ENCODE data around the gene FSTL5.

Gene FSTL5

DNA sequence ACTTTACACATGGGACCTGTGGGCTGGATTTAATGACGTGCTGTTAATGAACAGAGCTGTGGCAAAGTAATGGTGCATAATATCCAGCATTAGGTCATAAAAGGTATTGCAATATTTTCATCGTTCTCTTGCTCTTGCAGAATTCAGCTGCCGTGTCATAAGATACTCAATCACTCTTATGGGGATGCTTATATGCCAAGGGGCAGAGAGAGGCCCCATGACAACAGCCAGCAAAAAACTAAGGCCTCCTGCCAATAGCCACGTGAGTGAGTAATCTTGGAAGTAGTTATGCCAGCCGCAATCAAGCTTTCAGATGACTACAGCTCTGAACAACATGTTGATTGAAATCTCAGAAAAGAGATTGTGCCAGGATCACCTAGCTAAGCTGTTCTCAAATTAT is 616.9 kb downstream of the FSTL5 start:
- no peak overlapping the region for H2AFZ ChIP-seq (ENCODE audit: low read depth, low read length)
- no peaks in the 10 kb centered on the region for H3K9me3 ChIP-seq (ENCODE audit: insufficient read depth, low read length, severe bottlenecking)
- H4K20me1 ChIP-seq (ENCODE audit: insufficient read depth, low read length): no peaks in the 10 kb centered on the region
- H3K27ac ChIP-seq (ENCODE audit: low read length): no peak overlapping the region
- no peaks in the 10 kb centered on the region for H3K36me3 ChIP-seq (ENCODE audit: insufficient read depth, low read length)
- H3K9ac ChIP-seq (ENCODE audit: low read depth, low read length): no peak overlapping the region
- no peaks in the 10 kb centered on the region for H3K4me1 ChIP-seq (ENCODE audit: insufficient read depth, low read length)
- H3K27me3 ChIP-seq (ENCODE audit: insufficient read depth, low read length, poor library complexity): no peaks in the 10 kb centered on the region
- no peak overlapping the region for H3K4me3 ChIP-seq (ENCODE audit: low read depth in 1 of 2, low read length in 2 of 2)
- DNase-seq (no peak), ATAC-seq (ENCODE audit: insufficient read depth, low read depth) (no peak)
- H3K79me2 ChIP-seq (ENCODE audit: insufficient read depth, low read length): no peaks in the 10 kb centered on the region
- TF ChIP-seq, protein P1, sequence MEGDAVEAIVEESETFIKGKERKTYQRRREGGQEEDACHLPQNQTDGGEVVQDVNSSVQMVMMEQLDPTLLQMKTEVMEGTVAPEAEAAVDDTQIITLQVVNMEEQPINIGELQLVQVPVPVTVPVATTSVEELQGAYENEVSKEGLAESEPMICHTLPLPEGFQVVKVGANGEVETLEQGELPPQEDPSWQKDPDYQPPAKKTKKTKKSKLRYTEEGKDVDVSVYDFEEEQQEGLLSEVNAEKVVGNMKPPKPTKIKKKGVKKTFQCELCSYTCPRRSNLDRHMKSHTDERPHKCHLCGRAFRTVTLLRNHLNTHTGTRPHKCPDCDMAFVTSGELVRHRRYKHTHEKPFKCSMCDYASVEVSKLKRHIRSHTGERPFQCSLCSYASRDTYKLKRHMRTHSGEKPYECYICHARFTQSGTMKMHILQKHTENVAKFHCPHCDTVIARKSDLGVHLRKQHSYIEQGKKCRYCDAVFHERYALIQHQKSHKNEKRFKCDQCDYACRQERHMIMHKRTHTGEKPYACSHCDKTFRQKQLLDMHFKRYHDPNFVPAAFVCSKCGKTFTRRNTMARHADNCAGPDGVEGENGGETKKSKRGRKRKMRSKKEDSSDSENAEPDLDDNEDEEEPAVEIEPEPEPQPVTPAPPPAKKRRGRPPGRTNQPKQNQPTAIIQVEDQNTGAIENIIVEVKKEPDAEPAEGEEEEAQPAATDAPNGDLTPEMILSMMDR (IDR thresholded peaks at IDR 0.05; ENCODE audit: borderline replicate concordance, extremely low read depth, low read length, poor library complexity, severe bottlenecking): no peak
- no peak overlapping the region for H3K4me2 ChIP-seq (ENCODE audit: insufficient read depth, low read length)

DNA sequence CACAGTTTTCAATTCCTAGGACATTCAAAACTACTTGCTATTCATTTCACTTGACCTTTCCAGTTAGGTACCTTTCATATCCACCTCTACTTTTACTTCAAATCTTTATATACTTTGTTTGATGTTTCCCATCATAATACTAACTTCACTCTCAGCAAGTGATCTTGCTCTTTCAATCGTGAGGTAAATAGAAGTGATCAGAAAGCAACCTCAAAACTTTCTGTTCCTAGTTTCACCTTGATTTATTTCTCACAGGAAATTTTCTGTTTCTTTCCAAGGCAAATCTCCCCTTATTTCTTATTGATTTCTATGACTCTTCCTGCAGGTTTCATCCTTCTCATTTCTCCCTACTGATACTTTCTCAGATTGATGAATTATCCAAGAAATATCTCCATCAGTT is 623.5 kb downstream of the FSTL5 start:
- ATAC-seq (ENCODE audit: insufficient read depth, low read depth): no peak
- no peak for DNase-seq
- no peaks in the 10 kb centered on the region for H3K27me3 ChIP-seq (ENCODE audit: insufficient read depth, low read length, poor library complexity)
- no peak overlapping the region for H3K4me2 ChIP-seq (ENCODE audit: insufficient read depth, low read length)
- H4K20me1 ChIP-seq (ENCODE audit: insufficient read depth, low read length): no peaks in the 10 kb centered on the region
- no peak overlapping the region for H3K27ac ChIP-seq (ENCODE audit: low read length)
- TF ChIP-seq EZH2 (IDR thresholded peaks at IDR 0.05; ENCODE audit: borderline replicate concordance, low read depth, low read length, severe bottlenecking): no peak
- TF ChIP-seq, protein P1 (IDR thresholded peaks at IDR 0.05; ENCODE audit: borderline replicate concordance, extremely low read depth, low read length, poor library complexity, severe bottlenecking): no peak
- H3K4me1 ChIP-seq (ENCODE audit: insufficient read depth, low read length): no peaks in the 10 kb centered on the region
- no peak overlapping the region for H3K9ac ChIP-seq (ENCODE audit: low read depth, low read length)
- H2AFZ ChIP-seq (ENCODE audit: low read depth, low read length): no peak overlapping the region
- H3K9me3 ChIP-seq (ENCODE audit: insufficient read depth, low read length, severe bottlenecking): no peaks in the 10 kb centered on the region
- no peaks in the 10 kb centered on the region for H3K79me2 ChIP-seq (ENCODE audit: insufficient read depth, low read length)
- H3K36me3 ChIP-seq (ENCODE audit: insufficient read depth, low read length): no peaks in the 10 kb centered on the region
- no peak overlapping the region for H3K4me3 ChIP-seq (ENCODE audit: low read depth in 1 of 2, low read length in 2 of 2)

DNA sequence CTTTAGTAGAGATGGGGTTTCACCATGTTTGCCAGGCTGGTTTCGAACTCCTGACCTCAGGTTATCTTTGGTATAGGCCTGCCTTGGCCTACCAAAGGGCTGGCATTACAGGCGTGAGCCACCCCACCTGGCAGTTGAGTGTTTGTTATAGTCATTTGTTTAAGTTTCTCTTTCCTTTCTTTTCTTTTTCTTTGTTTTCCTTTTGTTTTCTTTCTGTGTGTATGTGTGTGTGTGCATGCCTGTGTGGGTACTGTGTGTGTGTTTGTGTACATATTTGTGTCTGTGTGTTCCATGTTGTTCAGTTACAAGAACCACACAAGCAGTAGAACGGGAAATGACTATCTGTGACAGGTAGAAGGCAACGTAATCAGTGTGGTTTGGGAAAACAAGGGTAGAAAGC is 624.9 kb downstream of the FSTL5 start:
- TF ChIP-seq, protein P1 (IDR thresholded peaks at IDR 0.05; ENCODE audit: borderline replicate concordance, extremely low read depth, low read length, poor library complexity, severe bottlenecking): no peak
- TF ChIP-seq EZH2 (IDR thresholded peaks at IDR 0.05; ENCODE audit: borderline replicate concordance, low read depth, low read length, severe bottlenecking): no peak
- no peak for DNase-seq

DNA sequence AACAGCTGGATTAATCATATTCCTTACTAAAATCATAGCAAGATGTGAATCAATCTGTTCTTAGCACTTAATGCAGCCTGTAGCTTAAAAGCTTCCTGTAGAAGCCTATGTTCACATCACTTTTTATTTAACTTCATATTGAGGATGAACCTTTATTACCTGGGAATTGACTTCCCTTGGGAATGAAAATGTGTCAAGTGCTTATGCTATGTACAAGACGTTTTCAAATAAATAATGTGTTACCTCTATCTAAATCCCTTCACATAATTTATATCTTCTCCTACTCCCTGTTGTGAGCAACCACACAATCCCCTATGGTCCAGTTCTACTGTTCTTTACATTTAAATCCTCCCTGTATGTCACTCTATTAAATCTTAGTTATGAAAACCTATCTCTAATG is 633.1 kb downstream of the FSTL5 start:
- Histone ChIP-seq H3K27me3 (ENCODE audit: insufficient read depth, low read length, poor library complexity) (no peaks in the 10 kb centered on the region), H3K4me2 (ENCODE audit: insufficient read depth, low read length) (no peak overlapping the region), H4K20me1 (ENCODE audit: insufficient read depth, low read length) (no peaks in the 10 kb centered on the region), H3K4me1 (ENCODE audit: insufficient read depth, low read length) (no peaks in the 10 kb centered on the region), H3K36me3 (ENCODE audit: insufficient read depth, low read length) (no peaks in the 10 kb centered on the region), H3K9me3 (ENCODE audit: insufficient read depth, low read length, severe bottlenecking) (no peaks in the 10 kb centered on the region), H3K79me2 (ENCODE audit: insufficient read depth, low read length) (no peaks in the 10 kb centered on the region), H3K27ac (ENCODE audit: low read length) (no peak overlapping the region), H3K4me3 (ENCODE audit: low read depth in 1 of 2, low read length in 2 of 2) (no peak overlapping the region), H2AFZ (ENCODE audit: low read depth, low read length) (no peak overlapping the region), H3K9ac (ENCODE audit: low read depth, low read length) (no peak overlapping the region)
- no peak for DNase-seq
- TF ChIP-seq, protein P1 (IDR thresholded peaks at IDR 0.05; ENCODE audit: borderline replicate concordance, extremely low read depth, low read length, poor library complexity, severe bottlenecking): no peak
- no peak for TF ChIP-seq EZH2 (IDR thresholded peaks at IDR 0.05; ENCODE audit: borderline replicate concordance, low read depth, low read length, severe bottlenecking)
- no peak for ATAC-seq (ENCODE audit: insufficient read depth, low read depth)

More for the DNA sequence above, 624.9 kb downstream of the FSTL5 start:
- Histone ChIP-seq H3K9me3 (ENCODE audit: insufficient read depth, low read length, severe bottlenecking) (no peaks in the 10 kb centered on the region), H3K4me3 (ENCODE audit: low read depth in 1 of 2, low read length in 2 of 2) (no peak overlapping the region), H3K27ac (ENCODE audit: low read length) (no peak overlapping the region), H4K20me1 (ENCODE audit: insufficient read depth, low read length) (no peaks in the 10 kb centered on the region), H2AFZ (ENCODE audit: low read depth, low read length) (no peak overlapping the region), H3K9ac (ENCODE audit: low read depth, low read length) (no peak overlapping the region), H3K79me2 (ENCODE audit: insufficient read depth, low read length) (no peaks in the 10 kb centered on the region), H3K4me1 (ENCODE audit: insufficient read depth, low read length) (no peaks in the 10 kb centered on the region), H3K36me3 (ENCODE audit: insufficient read depth, low read length) (no peaks in the 10 kb centered on the region), H3K27me3 (ENCODE audit: insufficient read depth, low read length, poor library complexity) (no peaks in the 10 kb centered on the region), H3K4me2 (ENCODE audit: insufficient read depth, low read length) (no peak overlapping the region)
- no peak for ATAC-seq (ENCODE audit: insufficient read depth, low read depth)

Measured in DND-41 (cell line).